Stomach (tissue), 4 donors: Measurements from ENCODE around the gene SYT6.

Source experiments
- EP300 ChIP-seq: sonication (generic); formaldehyde crosslinking; IDR thresholded peaks from one replicate; pipeline ENCODE4 v1.6.1; 2017; ENCODE audit warnings: antibody characterized with exemption
- TF ChIP-seq, protein P1 (sequence below), 7 experiments: fragments of 450-650 bp in 4 of 7; fragments of 200-600 bp in 3 of 7; sonication (generic) in 3 of 7; IDR thresholded peaks; one replicate each; pipeline ENCODE4 v1.5.1; 2016 to 2019; ENCODE audit warnings: antibody characterized with exemption in 7 of 7, control low read depth in 2 of 7, mild to moderate bottlenecking in 1 of 7

DNA sequence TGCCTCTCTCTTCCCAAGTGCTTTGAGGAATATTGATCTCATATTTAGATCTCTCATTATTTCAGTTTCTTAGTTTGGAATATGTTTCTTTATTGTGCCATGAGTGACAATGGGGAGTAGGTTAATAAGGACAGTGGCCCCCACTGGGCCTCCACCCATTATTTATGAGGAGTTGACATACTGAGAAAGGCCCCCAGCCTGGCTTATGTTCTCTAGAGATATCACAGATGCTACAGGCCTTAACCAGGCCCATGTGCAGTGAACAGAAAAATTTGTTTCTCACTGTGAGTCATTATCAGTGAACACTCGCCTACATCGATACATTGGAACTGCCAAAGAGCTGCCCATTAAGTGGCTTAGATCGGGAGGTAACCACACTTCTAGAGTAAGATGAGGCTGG is 35.7 kb upstream of the SYT6 start:
- TF ChIP-seq, protein P1, sequence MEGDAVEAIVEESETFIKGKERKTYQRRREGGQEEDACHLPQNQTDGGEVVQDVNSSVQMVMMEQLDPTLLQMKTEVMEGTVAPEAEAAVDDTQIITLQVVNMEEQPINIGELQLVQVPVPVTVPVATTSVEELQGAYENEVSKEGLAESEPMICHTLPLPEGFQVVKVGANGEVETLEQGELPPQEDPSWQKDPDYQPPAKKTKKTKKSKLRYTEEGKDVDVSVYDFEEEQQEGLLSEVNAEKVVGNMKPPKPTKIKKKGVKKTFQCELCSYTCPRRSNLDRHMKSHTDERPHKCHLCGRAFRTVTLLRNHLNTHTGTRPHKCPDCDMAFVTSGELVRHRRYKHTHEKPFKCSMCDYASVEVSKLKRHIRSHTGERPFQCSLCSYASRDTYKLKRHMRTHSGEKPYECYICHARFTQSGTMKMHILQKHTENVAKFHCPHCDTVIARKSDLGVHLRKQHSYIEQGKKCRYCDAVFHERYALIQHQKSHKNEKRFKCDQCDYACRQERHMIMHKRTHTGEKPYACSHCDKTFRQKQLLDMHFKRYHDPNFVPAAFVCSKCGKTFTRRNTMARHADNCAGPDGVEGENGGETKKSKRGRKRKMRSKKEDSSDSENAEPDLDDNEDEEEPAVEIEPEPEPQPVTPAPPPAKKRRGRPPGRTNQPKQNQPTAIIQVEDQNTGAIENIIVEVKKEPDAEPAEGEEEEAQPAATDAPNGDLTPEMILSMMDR (IDR thresholded peaks at IDR 0.05): no peak
- no peak for TF ChIP-seq EP300
